Hepatocyte (in vitro differentiated cells): ENCODE data around the gene IPO11. TPM values are rescaled to one million over a fixed set of nuclear protein-coding genes. Genes with fewer than 3 reads are reported as not detected.
"Not testable (repeated sequence)": the region's sequence is repeated elsewhere in the genome, so short reads cannot be mapped to it uniquely, and the experiment has no call there.

Experiments used
- DNase-seq: peaks from one replicate; pipeline ENCODE4 v3.0.0-alpha.2; 2016; ENCODE audit warnings: low spot score
- H2AFZ ChIP-seq: fragments of 200-600 bp; sonication (generic); 2 replicates; pipeline ENCODE4 v1.6.0; 2016; ENCODE audit warnings: antibody characterized with exemption, mild to moderate bottlenecking
- H3K27ac ChIP-seq: fragments of 200-600 bp; sonication (generic); 2 replicates; pipeline ENCODE4 v1.5.1; 2016; ENCODE audit warnings: mild to moderate bottlenecking
- H3K27me3 ChIP-seq: fragments of 200-600 bp; sonication (generic); 2 replicates; pipeline ENCODE4 v1.6.1; 2016
- H3K36me3 ChIP-seq: fragments of 200-600 bp; sonication (generic); replicated peaks from 2 replicates; pipeline ENCODE4 v1.5.1; 2016; ENCODE audit warnings: low read depth; ENCODE audit not compliant: insufficient read depth
- H3K4me1 ChIP-seq: fragments of 200-600 bp; sonication (generic); 2 replicates; pipeline ENCODE4 v1.5.1; 2016; ENCODE audit warnings: mild to moderate bottlenecking, moderate library complexity; ENCODE audit not compliant: insufficient read depth
- H3K4me2 ChIP-seq: fragments of 200-600 bp; sonication (generic); 2 replicates; pipeline ENCODE4 v1.6.0; 2016
- H3K4me3 ChIP-seq: fragments of 200-600 bp; sonication (generic); 2 replicates; pipeline ENCODE4 v1.5.1; 2016; ENCODE audit warnings: mild to moderate bottlenecking
- H3K79me2 ChIP-seq: fragments of 200-600 bp; sonication (generic); 2 replicates; pipeline ENCODE4 v1.6.0; 2017; ENCODE audit warnings: mild to moderate bottlenecking
- H3K9me2 ChIP-seq: fragments of 200-600 bp; sonication (generic); replicated peaks from 2 replicates; pipeline ENCODE4 v1.6.0; 2017; ENCODE audit warnings: mild to moderate bottlenecking; ENCODE audit not compliant: insufficient read depth
- H3K9me3 ChIP-seq: fragments of 200-600 bp; sonication (generic); 2 replicates; pipeline ENCODE4 v1.5.1; 2016; ENCODE audit warnings: low read depth, mild to moderate bottlenecking
- H4K20me1 ChIP-seq: fragments of 200-600 bp; sonication (generic); 2 replicates; pipeline ENCODE4 v1.6.0; 2016; ENCODE audit warnings: mild to moderate bottlenecking; ENCODE audit not compliant: insufficient read depth, poor library complexity, severe bottlenecking
- EZH2 ChIP-seq: fragments of 200-600 bp; sonication (generic); IDR thresholded peaks from 2 replicates; pipeline ENCODE4 v1.6.1; 2016; ENCODE audit warnings: antibody characterized with exemption, mild to moderate bottlenecking, borderline replicate concordance
- EZH2phosphoT487 ChIP-seq: fragments of 200-600 bp; sonication (generic); IDR thresholded peaks from one replicate; pipeline ENCODE4 v1.6.1; 2018; ENCODE audit warnings: antibody characterized with exemption, mild to moderate bottlenecking, low read depth, moderate library complexity; ENCODE audit not compliant: unreplicated experiment, severe bottlenecking
- WGBS: methylation state at CpG from one replicate; pipeline ENCODE4 v1.1.6; 2016; ENCODE audit warnings: low lambda C conversion rate; ENCODE audit errors: missing lambda C conversion rate; 5-methylcytosine and 5-hydroxymethylcytosine counted together
- polyA plus RNA-seq: library from polyadenylated mRNA; unstranded; fragments of >200 nt; fragmentation: Nextera tagmentation; extraction: Ambion mirVana; gene quantifications from 2 replicates; pipeline ENCODE4 v1.2.1, GENCODE V29; 2016
- total RNA-seq: library from RNA; depleted of rRNA; stranded (reverse); fragments of >200 nt; gene quantifications from 2 replicates; pipeline ENCODE4 v1.2.3, GENCODE V29; 2014
- TF ChIP-seq, protein P1 (sequence below): fragments of 200-600 bp; sonication (generic); IDR thresholded peaks from 2 replicates; pipeline ENCODE4 v1.5.1; 2016; ENCODE audit warnings: antibody characterized with exemption, mild to moderate bottlenecking; ENCODE audit not compliant: poor library complexity

The IPO11 gene
- total and polyA plus RNA-seq, 2 experiments from 2014 or later: 10.3 to 24.2 TPM

DNA sequence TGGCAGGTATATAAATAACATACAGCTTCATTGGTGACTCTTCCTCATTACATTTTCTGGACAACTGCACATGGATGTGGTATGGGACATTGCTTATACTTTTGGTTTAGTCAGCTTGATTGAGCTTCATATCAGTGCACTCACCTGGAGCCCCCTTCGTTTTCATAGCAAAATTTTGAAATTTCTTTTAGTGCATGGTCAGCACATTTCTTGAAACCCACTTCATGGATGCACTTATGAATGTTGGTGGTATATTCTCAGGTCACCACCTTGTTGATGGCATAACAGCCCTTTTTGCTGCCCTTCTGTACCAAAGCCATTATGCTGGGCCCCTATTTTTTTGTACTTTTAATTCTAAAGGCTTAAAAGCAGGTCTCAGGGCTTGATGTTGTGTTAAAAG, 149.3 kb downstream of the IPO11 start:
- H2AFZ ChIP-seq: no peak overlapping the region
- H3K79me2 ChIP-seq: no peaks in the 10 kb centered on the region
- TF ChIP-seq EZH2: no peak
- TF ChIP-seq EZH2phosphoT487: no peak
- TF ChIP-seq, protein P1, sequence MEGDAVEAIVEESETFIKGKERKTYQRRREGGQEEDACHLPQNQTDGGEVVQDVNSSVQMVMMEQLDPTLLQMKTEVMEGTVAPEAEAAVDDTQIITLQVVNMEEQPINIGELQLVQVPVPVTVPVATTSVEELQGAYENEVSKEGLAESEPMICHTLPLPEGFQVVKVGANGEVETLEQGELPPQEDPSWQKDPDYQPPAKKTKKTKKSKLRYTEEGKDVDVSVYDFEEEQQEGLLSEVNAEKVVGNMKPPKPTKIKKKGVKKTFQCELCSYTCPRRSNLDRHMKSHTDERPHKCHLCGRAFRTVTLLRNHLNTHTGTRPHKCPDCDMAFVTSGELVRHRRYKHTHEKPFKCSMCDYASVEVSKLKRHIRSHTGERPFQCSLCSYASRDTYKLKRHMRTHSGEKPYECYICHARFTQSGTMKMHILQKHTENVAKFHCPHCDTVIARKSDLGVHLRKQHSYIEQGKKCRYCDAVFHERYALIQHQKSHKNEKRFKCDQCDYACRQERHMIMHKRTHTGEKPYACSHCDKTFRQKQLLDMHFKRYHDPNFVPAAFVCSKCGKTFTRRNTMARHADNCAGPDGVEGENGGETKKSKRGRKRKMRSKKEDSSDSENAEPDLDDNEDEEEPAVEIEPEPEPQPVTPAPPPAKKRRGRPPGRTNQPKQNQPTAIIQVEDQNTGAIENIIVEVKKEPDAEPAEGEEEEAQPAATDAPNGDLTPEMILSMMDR: no peak
- H4K20me1 ChIP-seq: no peaks in the 10 kb centered on the region
- H3K9me3 ChIP-seq: no peaks in the 10 kb centered on the region
- H3K36me3 ChIP-seq: no peaks in the 10 kb centered on the region
- H3K27me3 ChIP-seq: no peaks in the 10 kb centered on the region
- H3K4me1 ChIP-seq: no peaks in the 10 kb centered on the region
- 96% methylated on average over 1 of the region's 1 CpG for WGBS
- H3K9me2 ChIP-seq: no peaks in the 10 kb centered on the region
- H3K27ac ChIP-seq: no peak overlapping the region
- H3K4me2 ChIP-seq: no peak overlapping the region
- H3K4me3 ChIP-seq: no peak overlapping the region
- no peak for DNase-seq

DNA sequence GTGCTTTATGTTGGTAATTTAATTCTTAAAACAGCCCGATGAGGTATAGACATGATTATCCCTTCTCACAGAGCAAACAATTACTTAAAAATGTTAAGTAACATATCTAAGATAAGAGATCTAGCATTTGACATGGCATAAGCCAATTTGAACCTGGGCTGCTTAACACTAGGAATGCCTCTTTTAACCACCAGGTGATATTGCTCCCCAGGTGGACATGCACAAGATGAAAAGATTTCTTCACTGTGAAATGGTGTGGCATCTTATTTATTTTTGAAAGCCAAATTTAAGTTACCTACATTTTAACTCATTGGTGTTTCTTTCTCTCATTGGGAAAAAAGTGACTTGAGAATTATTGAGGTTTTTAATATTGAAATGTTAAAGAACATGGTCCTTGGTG, 150.3 kb downstream of the IPO11 start:
- WGBS: 47% methylated on average over 1 of the region's 1 CpG
- no peaks in the 10 kb centered on the region for H3K27me3 ChIP-seq

DNA sequence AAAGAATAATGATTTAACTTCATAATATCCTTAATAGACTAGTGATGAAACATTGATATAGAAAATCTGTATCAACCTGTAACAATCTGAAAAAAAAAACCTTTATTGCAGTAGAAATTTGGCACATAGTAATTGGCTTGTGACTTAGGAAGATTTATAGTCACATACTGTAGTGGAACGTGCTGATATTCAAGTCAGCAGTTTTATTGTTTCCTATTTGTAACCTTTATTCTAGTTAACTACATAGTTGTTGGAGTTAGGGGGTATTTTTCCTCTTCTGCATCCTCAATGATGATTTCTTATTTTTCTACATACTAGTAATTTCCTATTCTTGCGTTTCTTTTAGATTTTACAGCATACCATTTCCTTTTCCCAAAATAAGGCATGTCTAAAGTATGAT, 151.5 kb downstream of the IPO11 start:
- 90% methylated on average over 2 of the region's 2 CpGs for WGBS
- no peak overlapping the region for H3K4me2 ChIP-seq
- peaks cover 6% of the 10 kb centered on the region for H3K9me3 ChIP-seq
- H3K27me3 ChIP-seq: no peaks in the 10 kb centered on the region
- no peaks in the 10 kb centered on the region for H3K9me2 ChIP-seq
- H3K79me2 ChIP-seq: no peaks in the 10 kb centered on the region
- DNase-seq: no peak
- H4K20me1 ChIP-seq: no peaks in the 10 kb centered on the region
- no peak overlapping the region for H2AFZ ChIP-seq
- no peak overlapping the region for H3K4me3 ChIP-seq
- no peak for TF ChIP-seq EZH2
- no peaks in the 10 kb centered on the region for H3K36me3 ChIP-seq
- H3K27ac ChIP-seq: no peak overlapping the region
- no peaks in the 10 kb centered on the region for H3K4me1 ChIP-seq

More for the DNA sequence above, 150.3 kb downstream of the IPO11 start:
- no peak for DNase-seq
- Histone ChIP-seq H4K20me1 (no peaks in the 10 kb centered on the region), H3K4me2 (no peak overlapping the region), H3K27ac (no peak overlapping the region), H3K9me3 (peaks cover 3% of the 10 kb centered on the region), H2AFZ (no peak overlapping the region), H3K4me1 (no peaks in the 10 kb centered on the region), H3K4me3 (no peak overlapping the region), H3K79me2 (no peaks in the 10 kb centered on the region), H3K36me3 (no peaks in the 10 kb centered on the region), H3K9me2 (no peaks in the 10 kb centered on the region)
- no peak for TF ChIP-seq EZH2phosphoT487
- TF ChIP-seq, protein P1: no peak

GRCh38 chr5:62565740-62566139, 153.2 kb downstream of the IPO11 start:
- not testable (repeated sequence) for H3K4me2 ChIP-seq, DNase-seq, H3K9me3 ChIP-seq, H3K4me3 ChIP-seq, H3K36me3 ChIP-seq, H4K20me1 ChIP-seq, H3K9me2 ChIP-seq, H3K79me2 ChIP-seq, H3K4me1 ChIP-seq, H2AFZ ChIP-seq, H3K27ac ChIP-seq, H3K27me3 ChIP-seq
- 81% methylated on average over 3 of the region's 3 CpGs for WGBS

- no peak overlapping the region for H3K27ac ChIP-seq
- no peak overlapping the region for H2AFZ ChIP-seq
- 96% methylated on average over 4 of the region's 4 CpGs for WGBS
- no peak for TF ChIP-seq EZH2phosphoT487
- TF ChIP-seq, protein P1: no peak
- no peak overlapping the region for H3K4me3 ChIP-seq
- no peaks in the 10 kb centered on the region for H3K27me3 ChIP-seq
- no peak overlapping the region for H3K4me2 ChIP-seq
- no peaks in the 10 kb centered on the region for H3K4me1 ChIP-seq
- H4K20me1 ChIP-seq: no peaks in the 10 kb centered on the region
- peaks cover 6% of the 10 kb centered on the region for H3K9me3 ChIP-seq
- DNase-seq: no peak
- H3K9me2 ChIP-seq: no peaks in the 10 kb centered on the region
- no peaks in the 10 kb centered on the region for H3K36me3 ChIP-seq
- H3K79me2 ChIP-seq: no peaks in the 10 kb centered on the region
Observed at GRCh38 chr5:62568143-62568542, 155.6 kb downstream of the IPO11 start.
